HG03139 (cell line): Measurements from ENCODE around the gene BZW2.

Experiments used
- ATAC-seq: cut with Tn5 transposase; IDR thresholded peaks from one replicate; pipeline ENCODE4 v1.9.1; 2021; ENCODE audit not compliant: unreplicated experiment

BZW2 gene

GRCh38 chr7:16744518-16745250 is 98.7 kb downstream of the BZW2 start:
- ATAC-seq: no peak

GRCh38 chr7:16745645-16746044 is 99.7 kb downstream of the BZW2 start:
- ATAC-seq: no peak

- ATAC-seq: no peak
Measured at GRCh38 chr7:16747102-16747501, 101.1 kb downstream of the BZW2 start.

GRCh38 chr7:16753102-16753931 is 107.3 kb downstream of the BZW2 start, which contains the start of gene TSPAN13:
TSS of gene TSPAN13 (plus strand) at chr7:16753755. CDS start at chr7:16753968, 213 bp downstream.
- ATAC-seq: peak; percentile 80

GRCh38 chr7:16753932-16754855 is 108.2 kb downstream of the BZW2 start:
- peak; percentile 11 for ATAC-seq

GRCh38 chr7:16754856-16755317 is 108.9 kb downstream of the BZW2 start:
- ATAC-seq: no peak

GRCh38 chr7:16755397-16755796 is 109.4 kb downstream of the BZW2 start:
- ATAC-seq: no peak
